ENCODE data around the gene UPK3A.

UPK3A gene

DNA sequence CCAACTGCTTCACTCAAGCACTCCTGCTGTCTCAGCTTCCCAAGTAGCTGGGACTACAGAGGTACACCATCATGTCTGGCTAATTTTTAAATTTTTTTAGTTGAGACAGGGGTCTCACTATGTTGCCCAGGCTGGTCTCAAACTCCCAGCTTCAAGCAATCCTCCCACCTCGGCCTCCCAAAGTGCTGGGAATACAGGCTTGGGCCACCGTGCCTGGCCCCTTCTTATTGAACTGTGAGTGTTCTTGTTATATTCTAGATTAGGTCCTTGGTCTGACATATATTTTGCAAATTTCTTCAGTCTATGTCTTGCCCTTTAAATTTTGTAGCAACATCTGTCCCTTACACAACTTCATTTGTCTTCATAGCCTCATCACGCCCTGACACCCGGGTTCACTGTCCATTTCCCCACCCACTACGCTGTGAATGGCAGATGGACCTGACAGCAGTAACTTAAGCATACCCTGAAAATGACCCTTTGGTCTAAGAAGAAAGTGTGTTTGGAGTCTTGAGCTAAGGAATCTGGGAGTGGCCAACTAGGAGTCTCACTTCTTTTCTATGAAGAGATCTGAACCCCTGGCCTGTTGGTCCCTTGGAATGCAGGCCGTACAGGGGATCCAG, 20.8 kb downstream of the UPK3A start:
- TF ChIP-seq Cebpa-rat (IDR thresholded peaks at IDR 0.05) = no peak
- peaks cover 19 to 71% (median 36%) of the 10 kb centered on the region in 10 experiments for H3K4me1 ChIP-seq
- no peak overlapping the region for H3K27ac ChIP-seq
- peaks cover 0 to 4% (median 2%) of the 10 kb centered on the region in 11 experiments; a peak in 10 of 22 replicates for H4K20me1 ChIP-seq
- no peak overlapping the region for H3K4me3 ChIP-seq
- H3K9ac ChIP-seq = no peak overlapping the region
- no peaks in the 10 kb centered on the region for H3K27me3 ChIP-seq
- no peak overlapping the region for H3K4me2 ChIP-seq
- no peaks in the 10 kb centered on the region for H3K9me3 ChIP-seq (replicated peaks in 1 of 11)
- H3K36me3 ChIP-seq = no peaks in the 10 kb centered on the region

- Histone ChIP-seq H3K36me3 (no peaks in the 10 kb centered on the region), H3K4me3 (no peak overlapping the region), H3K9me3 (replicated peaks in 1 of 11) (no peaks in the 10 kb centered on the region), H3K27ac (peak overlapping the region in 1 of 11 experiments; percentile 34; a peak in 1 of 22 replicates), H3K4me1 (peaks cover 24 to 71% (median 40%) of the 10 kb centered on the region in 10 experiments), H3K27me3 (no peaks in the 10 kb centered on the region), H3K9ac (no peak overlapping the region), H4K20me1 (peaks cover 3 to 10% (median 8%) of the 10 kb centered on the region in 11 experiments; a peak in 18 of 22 replicates), H3K4me2 (peak overlapping the region in 6 of 11 experiments; percentile 27 to 61 (median 41); a peak in 9 of 22 replicates)
- no peak for TF ChIP-seq Cebpa-rat (IDR thresholded peaks at IDR 0.05)
Measured at GRCh38 chr22:45306139-45306538, 21.4 kb downstream of the UPK3A start.

DNA sequence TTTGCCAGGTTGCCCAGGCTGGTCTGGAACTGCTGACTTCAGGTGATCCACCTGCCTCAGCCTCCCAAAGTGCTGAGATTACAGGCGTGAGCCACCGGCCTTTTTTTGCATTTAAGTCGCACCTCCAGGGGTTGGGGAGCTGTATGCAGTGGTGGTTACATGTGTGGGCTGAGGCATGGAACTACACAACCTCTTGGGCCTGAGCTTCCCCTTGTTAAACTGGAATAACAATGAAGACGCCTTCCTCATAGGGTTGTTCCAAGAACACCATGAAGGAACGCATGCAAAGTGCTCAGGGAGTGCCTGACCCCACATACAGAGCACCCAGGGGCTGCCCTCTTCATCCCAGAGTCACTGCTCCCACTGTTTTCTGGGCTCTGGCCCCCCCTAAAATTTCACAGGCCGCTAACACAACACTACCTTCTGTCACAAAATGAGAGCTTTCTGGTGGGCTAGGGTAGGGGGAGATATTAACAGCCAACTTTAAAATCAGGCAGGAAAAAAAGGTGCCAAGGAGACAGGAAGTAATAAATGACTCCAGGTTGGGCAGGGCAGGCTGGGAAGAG, 23.7 kb downstream of the UPK3A start:
- Histone ChIP-seq H4K20me1 (peaks cover 5 to 33% (median 30%) of the 10 kb centered on the region in 11 experiments; a peak in 19 of 22 replicates), H3K9me3 (replicated peaks in 1 of 11) (no peaks in the 10 kb centered on the region), H3K9ac (peak overlapping the region in 5 of 11 experiments; percentile 89 to 94 (median 92); a peak in 6 of 22 replicates), H3K27ac (peak overlapping the region in 10 of 11 experiments; percentile 82 to 91 (median 89); a peak in 18 of 22 replicates), H3K4me1 (peaks cover 37 to 71% (median 49%) of the 10 kb centered on the region in 10 experiments), H3K27me3 (no peaks in the 10 kb centered on the region), H3K36me3 (peaks cover 0 to 19% (median 13%) of the 10 kb centered on the region in 11 experiments; a peak in 13 of 22 replicates), H3K4me3 (no peak overlapping the region), H3K4me2 (peak overlapping the region; percentile 69 to 98 (median 88))
- no peak for TF ChIP-seq Cebpa-rat (IDR thresholded peaks at IDR 0.05)

DNA sequence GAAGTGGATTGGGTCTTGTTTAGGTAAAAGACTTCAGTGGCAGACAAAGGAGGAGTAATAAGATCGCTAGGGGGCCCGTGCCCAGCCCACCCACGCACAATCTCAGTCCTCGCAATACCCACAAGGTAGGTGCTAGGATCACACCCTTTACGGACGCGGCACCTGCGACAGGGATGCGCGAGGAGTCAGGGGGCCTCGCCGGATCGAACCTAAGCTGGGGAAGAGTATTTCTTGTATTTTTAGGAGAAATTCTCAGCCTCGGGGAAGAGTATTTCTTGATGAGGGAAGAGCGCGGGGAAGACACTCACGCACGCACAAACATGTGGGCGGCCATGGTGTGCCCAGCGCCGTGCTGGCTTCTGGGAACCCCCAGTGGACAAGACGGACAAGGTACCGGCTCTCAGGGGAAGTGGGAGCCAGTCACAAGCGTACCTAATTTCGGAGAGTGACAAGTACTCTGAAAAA, 24.2 kb downstream of the UPK3A start:
- no peak for TF ChIP-seq Cebpa-rat (IDR thresholded peaks at IDR 0.05)
- Histone ChIP-seq H3K27ac (peak overlapping the region; percentile 64 to 91 (median 89); a peak in 21 of 22 replicates), H3K4me3 (peak overlapping the region; percentile 83 to 97 (median 90)), H3K4me1 (peaks cover 42 to 77% (median 54%) of the 10 kb centered on the region in 10 experiments), H3K36me3 (peaks cover 0 to 23% (median 13%) of the 10 kb centered on the region in 11 experiments; a peak in 13 of 22 replicates), H4K20me1 (peaks cover 7 to 38% (median 36%) of the 10 kb centered on the region in 11 experiments; a peak in 20 of 22 replicates), H3K9me3 (replicated peaks in 1 of 11) (no peaks in the 10 kb centered on the region), H3K27me3 (no peaks in the 10 kb centered on the region), H3K4me2 (peak overlapping the region; percentile 69 to 98 (median 88)), H3K9ac (peak overlapping the region; percentile 68 to 95 (median 92))

- peak within 1 kb of the TSS; percentile 83 to 97 (median 90) for H3K4me3 ChIP-seq
- peak within 1 kb of the TSS; percentile 85 to 95 (median 92) for H3K9ac ChIP-seq
- no peaks in the 10 kb centered on the region for H3K9me3 ChIP-seq (replicated peaks in 1 of 11)
- no peaks in the 10 kb centered on the region for H3K27me3 ChIP-seq
- peaks cover 0 to 23% (median 13%) of the 10 kb centered on the region in 11 experiments; a peak in 13 of 22 replicates for H3K36me3 ChIP-seq
- peaks cover 48 to 83% (median 59%) of the 10 kb centered on the region in 10 experiments for H3K4me1 ChIP-seq
- peak within 1 kb of the TSS; percentile 86 to 99 (median 97) for H3K4me2 ChIP-seq
- H3K27ac ChIP-seq = peak within 1 kb of the TSS; percentile 82 to 91 (median 89)
- peaks cover 11 to 45% (median 42%) of the 10 kb centered on the region in 11 experiments; a peak in 20 of 22 replicates for H4K20me1 ChIP-seq
- no peak for TF ChIP-seq Cebpa-rat (IDR thresholded peaks at IDR 0.05)
Measured at GRCh38 chr22:45309422-45310227, 24.9 kb downstream of the UPK3A start, which contains the start of gene FAM118A. TSS of gene FAM118A (plus strand) at chr22:45309934. CDS start at chr22:45322380, 12,446 bp downstream.

- H3K9me3 ChIP-seq (replicated peaks in 1 of 11) = no peaks in the 10 kb centered on the region
- H3K4me2 ChIP-seq = peak overlapping the region; percentile 86 to 99 (median 97)
- peaks cover 52 to 85% (median 66%) of the 10 kb centered on the region in 10 experiments for H3K4me1 ChIP-seq
- peak overlapping the region; percentile 82 to 91 (median 89) for H3K27ac ChIP-seq
- H3K36me3 ChIP-seq = peaks cover 0 to 23% (median 14%) of the 10 kb centered on the region in 11 experiments; a peak in 13 of 22 replicates
- H3K9ac ChIP-seq = peak overlapping the region; percentile 85 to 95 (median 92)
- no peak for TF ChIP-seq Cebpa-rat (IDR thresholded peaks at IDR 0.05)
- peak overlapping the region; percentile 83 to 97 (median 90) for H3K4me3 ChIP-seq
- H4K20me1 ChIP-seq = peaks cover 19 to 53% (median 50%) of the 10 kb centered on the region in 11 experiments; a peak in 20 of 22 replicates
- no peaks in the 10 kb centered on the region for H3K27me3 ChIP-seq
Measured at GRCh38 chr22:45310331-45310976, 25.7 kb downstream of the UPK3A start.

GRCh38 chr22:45310977-45311531, 26.3 kb downstream of the UPK3A start:
- Histone ChIP-seq H3K9ac (peak overlapping the region; percentile 85 to 95 (median 92); a peak in 21 of 22 replicates), H3K4me1 (peaks cover 58 to 87% (median 72%) of the 10 kb centered on the region in 10 experiments), H3K27me3 (no peaks in the 10 kb centered on the region), H4K20me1 (peaks cover 20 to 59% (median 56%) of the 10 kb centered on the region in 11 experiments; a peak in 20 of 22 replicates), H3K4me3 (peak overlapping the region; percentile 83 to 97 (median 90)), H3K36me3 (peaks cover 0 to 28% (median 16%) of the 10 kb centered on the region in 11 experiments; a peak in 14 of 22 replicates), H3K9me3 (replicated peaks in 1 of 11) (no peaks in the 10 kb centered on the region), H3K4me2 (peak overlapping the region; percentile 86 to 99 (median 97)), H3K27ac (peak overlapping the region in 10 of 11 experiments; percentile 82 to 91 (median 89); a peak in 17 of 22 replicates)
- TF ChIP-seq Cebpa-rat (IDR thresholded peaks at IDR 0.05) = no peak

Data from BLaER1 treated with 17β-estradiol and CSF1 and Interleukin-3, amounts not matched to agents 10 nM and 100 nM (cell line).